ENCODE results near the gene ATXN7L1.

- no peak for TF ChIP-seq PATZ1 (CRISPR knock-in tag; IDR thresholded peaks at IDR 0.05; ENCODE audit: borderline replicate concordance)
- TF ChIP-seq TSHZ2 (CRISPR knock-in tag; IDR thresholded peaks at IDR 0.05) = no peak
- no peak for TF ChIP-seq ZFP3 (CRISPR knock-in tag; IDR thresholded peaks at IDR 0.05)
- TF ChIP-seq ZFP30 (CRISPR knock-in tag; IDR thresholded peaks at IDR 0.05) = no peak
- TF ChIP-seq ZC3H10 (CRISPR knock-in tag; IDR thresholded peaks at IDR 0.05) = no peak
- TF ChIP-seq CSDC2 (CRISPR knock-in tag; IDR thresholded peaks at IDR 0.05) = no peak
- no peak for TF ChIP-seq TCF4 (CRISPR knock-in tag; IDR thresholded peaks at IDR 0.05; ENCODE audit: borderline replicate concordance)
- TF ChIP-seq RARB (CRISPR knock-in tag; IDR thresholded peaks at IDR 0.05) = no peak
- no peak for TF ChIP-seq SNAI2 (CRISPR knock-in tag; IDR thresholded peaks at IDR 0.05)
- no peak for TF ChIP-seq ZNF565 (CRISPR knock-in tag; conservative IDR thresholded peaks at IDR 0.05; ENCODE audit: low read depth)
- TF ChIP-seq ESRRG (CRISPR knock-in tag; IDR thresholded peaks at IDR 0.05) = no peak
Measured at GRCh38 chr7:105719395-105719794, 157.0 kb downstream of the ATXN7L1 start.
